Measurements from ENCODE around the gene CYS1. TPM values are rescaled to one million over a fixed set of nuclear protein-coding genes. Genes with fewer than 3 reads are reported as not detected.

Gene CYS1
- total RNA-seq, 4 donors from 2014 or later = 0.32 to 1.8 TPM; not detected in 2

GRCh38 chr2:10124538-10125045, 44.4 kb upstream of the CYS1 start:
- Histone ChIP-seq H3K9me3 (no peaks in the 10 kb centered on the region), H3K27ac (no peak overlapping the region), H3K4me3 (no peak overlapping the region), H3K27me3 (peaks cover 12% of the 10 kb centered on the region), H3K4me1 (peaks cover 35% of the 10 kb centered on the region), H3K36me3 (no peaks in the 10 kb centered on the region)
- WGBS = 18% methylated on average over 5 of the region's 5 CpGs
- TF ChIP-seq CTCF (IDR thresholded peaks at IDR 0.05) = peak; percentile 46 to 58
- no peak for TF ChIP-seq EP300 (IDR thresholded peaks at IDR 0.05)
- DNase-seq (ENCODE audit: low spot score in 2 of 2) = peak in 1 of 2 donors; percentile 8

GRCh38 chr2:10123281-10123680, 43.1 kb upstream of the CYS1 start:
- Histone ChIP-seq H3K4me3 (peak overlapping the region; percentile 67), H3K27me3 (peaks cover 12% of the 10 kb centered on the region), H3K9me3 (no peaks in the 10 kb centered on the region), H3K4me1 (peaks cover 35% of the 10 kb centered on the region), H3K27ac (no peak overlapping the region), H3K36me3 (no peaks in the 10 kb centered on the region)
- no peak for DNase-seq (ENCODE audit: low spot score in 2 of 2)
- TF ChIP-seq EP300 (IDR thresholded peaks at IDR 0.05) (no peak), CTCF (IDR thresholded peaks at IDR 0.05) (no peak), POLR2A (IDR thresholded peaks at IDR 0.05) (no peak), POLR2AphosphoS5 (IDR thresholded peaks at IDR 0.05) (no peak)
- 4% methylated on average over 18 of the region's 18 CpGs for WGBS

- no peak within 1 kb of the TSS for H3K27ac ChIP-seq
- H3K27me3 ChIP-seq = peaks cover 12% of the 10 kb centered on the region
- H3K36me3 ChIP-seq = no peaks in the 10 kb centered on the region
- TF ChIP-seq POLR2AphosphoS5 (IDR thresholded peaks at IDR 0.05) (peak in 2 of 3 donors; percentile 54 to 64), POLR2A (IDR thresholded peaks at IDR 0.05) (no peak), CTCF (IDR thresholded peaks at IDR 0.05) (no peak), EP300 (IDR thresholded peaks at IDR 0.05) (no peak)
- H3K9me3 ChIP-seq = no peaks in the 10 kb centered on the region
- peak; percentile 93 to 94 for DNase-seq (ENCODE audit: low spot score in 2 of 2)
- peak within 1 kb of the TSS; percentile 67 for H3K4me3 ChIP-seq
- peaks cover 35% of the 10 kb centered on the region for H3K4me1 ChIP-seq
- 2% methylated on average over 36 of the region's 81 CpGs for WGBS
Observed at GRCh38 chr2:10122500-10123280, 42.5 kb upstream of the CYS1 start, which contains the start of gene RRM2. RRM2 (plus strand) TSS chr2:10122739; CDS start chr2:10122799, 60 bp downstream.

- Histone ChIP-seq H3K27ac (no peak overlapping the region), H3K4me1 (peaks cover 35% of the 10 kb centered on the region), H3K9me3 (no peaks in the 10 kb centered on the region), H3K27me3 (peaks cover 12% of the 10 kb centered on the region), H3K36me3 (no peaks in the 10 kb centered on the region), H3K4me3 (peak overlapping the region; percentile 64)
- 29% methylated on average over 13 of the region's 13 CpGs for WGBS
- no peak for DNase-seq (ENCODE audit: low spot score in 2 of 2)
- TF ChIP-seq POLR2AphosphoS5 (IDR thresholded peaks at IDR 0.05) = no peak
- TF ChIP-seq EP300 (IDR thresholded peaks at IDR 0.05) = no peak
- no peak for TF ChIP-seq POLR2A (IDR thresholded peaks at IDR 0.05)
- no peak for TF ChIP-seq CTCF (IDR thresholded peaks at IDR 0.05)
Observed at GRCh38 chr2:10120877-10121574, 40.8 kb upstream of the CYS1 start.

Data from suprapubic skin (tissue), 4 donors.